GM12878 (cell line): ENCODE data around the gene CLPTM1. TPM values are rescaled to one million over a fixed set of nuclear protein-coding genes. Genes with fewer than 3 reads are reported as not detected.

Source experiments
- ATAC-seq: fragments of 200-7000 bp; cut with Tn5 transposase; 3 replicates; pipeline ENCODE4 v1.9.1; 2020; ENCODE audit warnings: mild to moderate bottlenecking, moderate library complexity
- BruUV-seq: library from RNA; stranded (reverse); fragments of 400-500 nt; replicated peaks from 2 replicates; lab custom pipeline; 2021; lab: Mats Ljungman, UMichigan
- CTCF ChIA-PET: fragments of 300-600 bp; sonication (Branson Sonifier 250); formaldehyde crosslinking; extraction: SDS; loops from one replicate; lab custom pipeline; 2021; ENCODE audit warnings: inconsistent platforms; lab: Yijun Ruan, JAX
- POLR2A ChIA-PET: fragments of 350-600 bp; formaldehyde crosslinking; extraction: SDS; loops from one replicate; lab custom pipeline; 2021; ENCODE audit warnings: inconsistent platforms; lab: Charles Lee
- RAD21 ChIA-PET: fragments of 300-600 bp; sonication (Branson Sonifier 250); formaldehyde crosslinking; loops from one replicate; lab custom pipeline; 2023; ENCODE audit warnings: antibody characterized with exemption; ENCODE audit not compliant: unreplicated experiment; lab: Charles Lee
- SMC1A ChIA-PET: fragments of 300-600 bp; sonication (Branson Sonifier 250); formaldehyde crosslinking; loops from one replicate; lab custom pipeline; 2023; ENCODE audit not compliant: unreplicated experiment, uncharacterized antibody; lab: Charles Lee
- DNase-seq: peaks from one replicate; pipeline ENCODE4 v3.0.0-alpha.2; 2011; ENCODE audit warnings: low read depth, low spot score
- FAIRE-seq: peaks from 3 replicates; lab custom pipeline; 2011; peaks lifted over from hg19 to GRCh38; lab: Jason Lieb, UNC
- H2AFZ ChIP-seq: 2 replicates; pipeline ENCODE4 v1.6.0; 2011; ENCODE audit warnings: low read depth, low read length, control low read depth; ENCODE audit not compliant: control insufficient read depth
- H3K27ac ChIP-seq: 2 replicates; pipeline ENCODE4 v1.5.1; 2011; ENCODE audit warnings: control low read depth; ENCODE audit not compliant: control insufficient read depth, insufficient read depth
- H3K27me3 ChIP-seq, 2 experiments: replicated peaks in 1 of 2; 2 replicates each; pipeline versions ENCODE4 v1.6.0 to v1.6.1; 2011; ENCODE audit warnings: low read length in 1 of 2; ENCODE audit not compliant: control insufficient read depth in 2 of 2, insufficient read depth in 2 of 2
- H3K36me3 ChIP-seq, 2 experiments: 2 replicates each; pipeline ENCODE4 v1.5.1; 2011; ENCODE audit warnings: low read length in 1 of 2; ENCODE audit not compliant: control insufficient read depth in 2 of 2, insufficient read depth in 2 of 2
- H3K4me1 ChIP-seq: 2 replicates; pipeline ENCODE4 v1.6.1; 2011; ENCODE audit warnings: mild to moderate bottlenecking, low read length, moderate library complexity, mixed read lengths; ENCODE audit not compliant: control insufficient read depth, insufficient read depth
- H3K4me2 ChIP-seq: 2 replicates; pipeline ENCODE4 v1.6.0; 2011; ENCODE audit warnings: control low read depth; ENCODE audit not compliant: control insufficient read depth, insufficient read depth
- H3K4me3 ChIP-seq: fragments of 200-600 bp; sonication (generic); 2 replicates; pipeline ENCODE4 v1.5.1; 2016
- H3K79me2 ChIP-seq: 2 replicates; pipeline ENCODE4 v1.6.0; 2011; ENCODE audit warnings: low read length; ENCODE audit not compliant: control insufficient read depth, insufficient read depth
- H3K9ac ChIP-seq: 2 replicates; pipeline ENCODE4 v1.8.0; 2011; ENCODE audit warnings: low read length, control low read depth, mixed read lengths; ENCODE audit not compliant: control insufficient read depth, insufficient read depth
- H3K9me3 ChIP-seq: replicated peaks from 3 replicates; pipeline ENCODE4 v1.5.1; 2011; ENCODE audit warnings: mild to moderate bottlenecking, low read length; ENCODE audit not compliant: control insufficient read depth, insufficient read depth
- H4K20me1 ChIP-seq: 2 replicates; pipeline ENCODE4 v1.6.0; 2011; ENCODE audit not compliant: control insufficient read depth, insufficient read depth
- ASH2L ChIP-seq: fragments of 300-600, 200-600 bp; sonication (generic); IDR thresholded peaks from 2 replicates; pipeline ENCODE4 v1.6.1; 2017; ENCODE audit warnings: low read depth, mild to moderate bottlenecking, borderline replicate concordance
- CREB1 ChIP-seq: IDR thresholded peaks from 2 replicates; pipeline ENCODE4 v1.6.1; 2012; ENCODE audit warnings: low read depth, mild to moderate bottlenecking, inconsistent platforms
- GABPA ChIP-seq: IDR thresholded peaks from 2 replicates; pipeline ENCODE4 v1.6.1; 2014; ENCODE audit warnings: antibody characterized with exemption, low read depth, mild to moderate bottlenecking, inconsistent platforms
- IKZF1 ChIP-seq: fragments of 450-650 bp; conservative IDR thresholded peaks from 2 replicates; pipeline ENCODE4 v1.6.1; 2017; ENCODE audit warnings: antibody characterized with exemption, mild to moderate bottlenecking
- KAT2A ChIP-seq: conservative IDR thresholded peaks from 2 replicates; pipeline ENCODE4 v1.6.1; 2011; ENCODE audit warnings: low read depth, low read length; ENCODE audit not compliant: control insufficient read depth
- MTA3 ChIP-seq: IDR thresholded peaks from 2 replicates; pipeline ENCODE4 v1.6.1; 2012; ENCODE audit warnings: low read length, inconsistent platforms, borderline replicate concordance
- YY1 ChIP-seq: IDR thresholded peaks from 2 replicates; pipeline ENCODE4 v1.6.1; 2011; ENCODE audit warnings: low read depth, mild to moderate bottlenecking, low read length
- ZZZ3 ChIP-seq: IDR thresholded peaks from 2 replicates; pipeline ENCODE4 v1.6.1; 2011; ENCODE audit warnings: low read depth; ENCODE audit not compliant: control insufficient read depth, insufficient read length
- WGBS: methylation state at CpG from one replicate; pipeline ENCODE4 v1.1.6; 2016; ENCODE audit warnings: low lambda C conversion rate; ENCODE audit not compliant: insufficient replicate concordance, insufficient coverage; ENCODE audit errors: missing lambda C conversion rate; 5-methylcytosine and 5-hydroxymethylcytosine counted together
- in situ Hi-C: fragments of 300-500 bp; cut with MboI; formaldehyde crosslinking; loops from 9 replicates; pipeline ENCODE4 v1.14.3; 2018; ENCODE audit warnings: mixed read lengths
- intact Hi-C: fragments of 100-400 bp; cut with micrococcal nuclease; formaldehyde crosslinking; loops from one replicate; pipeline ENCODE4 v1.14.2; 2022; ENCODE audit not compliant: unreplicated experiment
- polyA plus RNA-seq, 11 experiments: library from polyadenylated mRNA; depleted of rRNA in 4 of 11; unstranded in 6 of 11; stranded (reverse) in 5 of 11; fragments of >200 nt; fragmentation: Nextera tagmentation in 4 of 11; fragmentation: Illumina TruSeq in 1 of 11; extraction: Ambion mirVana in 4 of 11; extraction: Trizol in 1 of 11; gene quantifications; 1 replicate in 1 of 11; 2 replicates in 10 of 11; pipeline versions ENCODE4 v1.2.1 to v1.2.3, GENCODE V29; 2011 to 2016; ENCODE audit warnings: inconsistent platforms in 2 of 11, missing spikeins in 2 of 11, low read depth in 1 of 11
- total RNA-seq, 4 experiments: library from RNA; depleted of rRNA in 3 of 4; stranded (reverse); fragments of >200 nt in 3 of 4; fragmentation: Illumina TruSeq in 1 of 4; extraction: Trizol in 1 of 4; gene quantifications; 2 replicates each; pipeline versions ENCODE4 v1.2.1 to v1.2.3, GENCODE V29; 2013 to 2021

Gene CLPTM1
- total and polyA plus RNA-seq, 10 of the 15 experiments (the other 5 are each of a cell fraction or from before 2014, with no cell fraction given) = 0.42 to 72.6 (median 35.2) TPM

DNA sequence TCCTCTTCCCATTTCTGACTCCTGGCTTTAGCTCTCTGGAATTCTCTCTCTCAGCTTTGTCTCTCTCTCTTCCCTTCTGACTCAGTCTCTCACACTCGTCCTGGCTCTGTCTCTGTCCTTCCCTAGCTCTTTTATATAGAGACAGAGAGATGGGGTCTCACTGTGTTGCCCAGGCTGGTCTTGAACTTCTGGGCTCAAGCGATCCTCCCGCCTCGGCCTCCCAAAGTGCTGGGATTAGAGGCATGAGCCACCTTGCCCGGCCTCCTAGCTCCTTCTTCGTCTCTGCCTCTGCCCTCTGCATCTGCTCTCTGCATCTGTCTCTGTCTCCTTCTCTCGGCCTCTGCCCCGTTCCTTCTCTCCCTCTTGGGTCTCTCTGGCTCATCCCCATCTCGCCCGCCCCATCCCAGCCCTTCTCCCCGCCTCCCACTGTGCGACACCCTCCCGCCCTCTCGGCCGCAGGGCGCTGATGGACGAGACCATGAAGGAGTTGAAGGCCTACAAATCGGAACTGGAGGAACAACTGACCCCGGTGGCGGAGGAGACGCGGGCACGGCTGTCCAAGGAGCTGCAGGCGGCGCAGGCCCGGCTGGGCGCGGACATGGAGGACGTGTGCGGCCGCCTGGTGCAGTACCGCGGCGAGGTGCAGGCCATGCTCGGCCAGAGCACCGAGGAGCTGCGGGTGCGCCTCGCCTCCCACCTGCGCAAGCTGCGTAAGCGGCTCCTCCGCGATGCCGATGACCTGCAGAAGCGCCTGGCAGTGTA is 46.9 kb upstream of the CLPTM1 start:
- RAD21 ChIA-PET = no interaction called here
- ATAC-seq (no peak), DNase-seq (no peak), FAIRE-seq (no peak)
- 77% methylated on average over 35 of the region's 46 CpGs for WGBS
- POLR2A ChIA-PET = no interaction called here
- no peaks in the 10 kb centered on the region for H3K9me3 ChIP-seq
- peaks cover 0 to 4% of the 10 kb centered on the region in 2 experiments; a peak in 2 of 4 replicates for H3K36me3 ChIP-seq
- CTCF ChIA-PET = interaction anchor here (0.8 to 5.1 kb wide), 3 partner anchors 40 to 282 kb away, joined by 4 to 37 read pairs (median 4); no protein-coding TSS in a partner anchor
- intact Hi-C loops = loop anchor here (5.0 kb wide), 1 partner anchor 429 kb away; no protein-coding TSS in a partner anchor
- SMC1A ChIA-PET = interaction anchor here (0.6 kb wide), 1 partner anchor 409 kb away, joined by 3 read pairs; no protein-coding TSS in a partner anchor
- BruUV-seq = no TSS peak
- no peak overlapping the region for H3K4me2 ChIP-seq
- H3K27ac ChIP-seq = no peak overlapping the region
- H3K4me1 ChIP-seq = no peaks in the 10 kb centered on the region
- H2AFZ ChIP-seq = no peak overlapping the region
- no peaks in the 10 kb centered on the region; the same call in 1 of the 2 replicates for H4K20me1 ChIP-seq
- TF ChIP-seq ASH2L = no peak
- TF ChIP-seq CREB1 = no peak
- TF ChIP-seq GABPA = no peak
- TF ChIP-seq IKZF1 = no peak
- TF ChIP-seq YY1 = no peak
- no peak for TF ChIP-seq KAT2A
- no peak for TF ChIP-seq ZZZ3
- TF ChIP-seq MTA3 = no peak
- TF ChIP-seq, all 136 proteins: peak for 0
- in situ Hi-C loops = loop anchor here (10.0 kb wide), 2 partner anchors 47 to 427 kb away; partner anchors contain the start of gene CLPTM1
- H3K9ac ChIP-seq = no peak overlapping the region
- H3K27me3 ChIP-seq = no peaks in the 10 kb centered on the region; a peak in 1 of 4 replicates
- no peak overlapping the region for H3K4me3 ChIP-seq
- no peaks in the 10 kb centered on the region for H3K79me2 ChIP-seq
